ENCODE measurements around the gene EIF4G1.

DNA sequence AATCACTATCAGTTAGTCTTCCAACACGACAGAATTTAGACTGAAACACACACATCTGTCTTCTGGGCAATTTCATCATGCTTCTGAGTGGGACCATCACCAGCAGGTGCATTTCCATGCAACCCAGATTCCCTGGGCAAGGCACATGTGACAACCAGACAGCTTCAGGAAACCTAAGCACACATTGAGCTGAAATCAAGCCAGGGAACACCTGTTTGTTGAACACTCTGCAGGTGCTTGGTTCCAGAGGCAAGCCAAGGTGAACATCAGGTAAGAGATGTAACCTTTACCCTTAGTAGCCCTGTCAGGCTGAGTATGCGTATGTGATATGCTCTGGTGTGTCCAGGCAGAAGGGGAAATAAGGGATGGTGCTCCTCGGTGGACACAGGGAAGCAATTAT, 18.6 kb upstream of the EIF4G1 start:
- TF ChIP-seq, protein P1, sequence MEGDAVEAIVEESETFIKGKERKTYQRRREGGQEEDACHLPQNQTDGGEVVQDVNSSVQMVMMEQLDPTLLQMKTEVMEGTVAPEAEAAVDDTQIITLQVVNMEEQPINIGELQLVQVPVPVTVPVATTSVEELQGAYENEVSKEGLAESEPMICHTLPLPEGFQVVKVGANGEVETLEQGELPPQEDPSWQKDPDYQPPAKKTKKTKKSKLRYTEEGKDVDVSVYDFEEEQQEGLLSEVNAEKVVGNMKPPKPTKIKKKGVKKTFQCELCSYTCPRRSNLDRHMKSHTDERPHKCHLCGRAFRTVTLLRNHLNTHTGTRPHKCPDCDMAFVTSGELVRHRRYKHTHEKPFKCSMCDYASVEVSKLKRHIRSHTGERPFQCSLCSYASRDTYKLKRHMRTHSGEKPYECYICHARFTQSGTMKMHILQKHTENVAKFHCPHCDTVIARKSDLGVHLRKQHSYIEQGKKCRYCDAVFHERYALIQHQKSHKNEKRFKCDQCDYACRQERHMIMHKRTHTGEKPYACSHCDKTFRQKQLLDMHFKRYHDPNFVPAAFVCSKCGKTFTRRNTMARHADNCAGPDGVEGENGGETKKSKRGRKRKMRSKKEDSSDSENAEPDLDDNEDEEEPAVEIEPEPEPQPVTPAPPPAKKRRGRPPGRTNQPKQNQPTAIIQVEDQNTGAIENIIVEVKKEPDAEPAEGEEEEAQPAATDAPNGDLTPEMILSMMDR (IDR thresholded peaks at IDR 0.05) = no peak
- TF ChIP-seq POLR2A (IDR thresholded peaks at IDR 0.05) = no peak
